ENCODE data around the gene ELAVL3. TPM values are rescaled to one million over a fixed set of nuclear protein-coding genes. Genes with fewer than 3 reads are reported as not detected.

Gene ELAVL3
- total and polyA plus RNA-seq, 2 experiments from 2014 or later = not detected

DNA sequence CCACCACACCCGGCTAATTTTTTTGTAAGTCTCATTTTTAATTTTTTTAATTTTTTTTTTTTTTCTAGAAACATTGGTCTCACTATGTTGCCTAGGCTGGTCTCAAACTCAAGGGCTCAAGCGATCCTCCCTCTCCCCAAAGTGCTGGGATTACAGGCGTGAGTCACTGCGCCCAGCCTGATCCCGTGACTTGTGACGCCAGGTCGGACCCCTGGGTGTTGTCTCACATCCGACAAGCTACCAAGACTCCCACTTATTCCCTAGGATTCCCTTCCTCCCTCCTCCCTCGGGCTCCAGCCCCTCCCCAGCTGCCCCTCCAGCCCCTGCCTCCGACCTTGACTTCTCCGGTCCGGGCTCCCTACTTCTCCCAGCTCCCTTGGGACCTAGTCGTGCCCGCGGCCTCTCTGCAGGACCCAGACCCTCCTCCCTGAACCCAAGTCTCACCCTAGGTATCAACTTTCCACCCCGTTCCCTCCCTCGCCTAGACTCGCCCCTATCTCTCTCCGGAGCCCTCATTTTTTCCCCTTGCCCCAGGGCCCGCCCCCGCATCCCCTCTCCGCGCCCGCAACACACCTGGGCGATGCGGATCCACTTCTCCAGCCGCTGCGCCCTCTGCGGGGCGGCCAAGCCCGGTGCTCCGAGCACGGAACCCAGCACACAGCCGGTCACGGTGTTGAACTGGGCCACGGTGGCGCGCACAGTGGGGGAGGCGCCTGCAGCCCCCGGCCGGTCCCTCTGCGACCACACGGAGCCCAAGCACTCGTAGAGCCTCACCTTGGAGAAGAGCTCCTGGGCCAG lies 74.8 kb downstream of the ELAVL3 start:
- TF ChIP-seq EZH2 (IDR thresholded peaks at IDR 0.05; ENCODE audit: insufficient read depth, poor library complexity, severe bottlenecking) (no peak), EZH2phosphoT487 (IDR thresholded peaks at IDR 0.05; ENCODE audit: insufficient read depth, low read depth) (no peak)
- Histone ChIP-seq H2AFZ (no peak overlapping the region), H3F3A (ENCODE audit: insufficient read depth) (no peaks in the 10 kb centered on the region), H4K20me1 (ENCODE audit: insufficient read depth) (no peaks in the 10 kb centered on the region), H3K4me3 (no peak overlapping the region), H3K4me2 (ENCODE audit: unreplicated experiment) (no peak overlapping the region), H3K36me3 (ENCODE audit: low read depth) (no peaks in the 10 kb centered on the region), H3K4me1 (ENCODE audit: insufficient read depth) (no peaks in the 10 kb centered on the region), H3K9me2 (ENCODE audit: insufficient read depth) (no peaks in the 10 kb centered on the region), H3K27me3 (replicated peaks; ENCODE audit: insufficient read depth) (no peaks in the 10 kb centered on the region), H3K9ac (no peak overlapping the region), H3K9me3 (ENCODE audit: low read depth) (no peaks in the 10 kb centered on the region), H3K79me2 (ENCODE audit: insufficient read depth) (no peaks in the 10 kb centered on the region), H3K27ac (no peak overlapping the region)
- in situ Hi-C loops (cut with MboI) = no loop called here
- 26 to 35% methylated on average over 38 to 44 of the region's 44 CpGs for WGBS, 2 experiments (ENCODE audit: low coverage in 1 of 2, low lambda C conversion rate in 2 of 2, missing lambda C conversion rate in 2 of 2)
- no peak for DNase-seq

DNA sequence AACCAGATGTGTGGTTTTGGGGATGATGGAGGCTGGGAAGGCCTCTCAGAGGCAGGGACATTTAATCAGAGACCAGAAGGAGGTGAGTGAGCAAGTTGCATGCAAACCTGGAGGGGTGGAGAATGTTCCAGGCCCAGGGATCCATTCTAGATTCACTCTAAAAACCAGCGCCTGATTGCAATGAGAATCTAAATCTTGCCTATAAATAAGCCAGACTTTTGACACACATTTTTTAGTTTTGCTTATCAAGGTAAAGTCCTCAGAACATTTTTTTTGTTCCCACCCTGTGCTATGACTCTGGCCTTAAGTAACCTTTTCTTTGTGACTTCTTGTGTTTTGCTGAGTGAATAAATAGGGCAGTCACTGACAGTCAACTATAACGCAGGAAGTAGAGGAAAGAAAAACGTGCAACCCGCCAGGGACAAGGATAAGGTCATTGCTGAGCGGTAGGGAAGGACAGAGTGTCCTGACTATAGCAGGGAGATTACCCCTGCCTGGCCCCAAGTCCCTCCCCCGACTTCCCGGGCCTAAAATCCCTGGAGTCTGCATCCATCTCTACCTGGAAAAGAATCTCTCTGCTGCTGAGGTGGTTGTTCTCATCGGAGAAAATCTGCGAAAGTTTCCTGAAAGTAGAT lies 76.1 kb downstream of the ELAVL3 start:
- in situ Hi-C loops (cut with MboI) = no loop called here
- H3K79me2 ChIP-seq (ENCODE audit: insufficient read depth) = no peaks in the 10 kb centered on the region
- H3K4me3 ChIP-seq = no peak overlapping the region
- H3K9ac ChIP-seq = no peak overlapping the region
- no peaks in the 10 kb centered on the region for H3K36me3 ChIP-seq (ENCODE audit: low read depth)
- TF ChIP-seq EZH2 (IDR thresholded peaks at IDR 0.05; ENCODE audit: insufficient read depth, poor library complexity, severe bottlenecking) (no peak), EZH2phosphoT487 (IDR thresholded peaks at IDR 0.05; ENCODE audit: insufficient read depth, low read depth) (no peak)
- H4K20me1 ChIP-seq (ENCODE audit: insufficient read depth) = no peaks in the 10 kb centered on the region
- no peak overlapping the region for H3K4me2 ChIP-seq (ENCODE audit: unreplicated experiment)
- no peaks in the 10 kb centered on the region for H3K27me3 ChIP-seq (replicated peaks; ENCODE audit: insufficient read depth)
- H3F3A ChIP-seq (ENCODE audit: insufficient read depth) = no peaks in the 10 kb centered on the region
- H3K27ac ChIP-seq = no peak overlapping the region
- H3K4me1 ChIP-seq (ENCODE audit: insufficient read depth) = no peaks in the 10 kb centered on the region
- 50 to 60% methylated on average over 9 of the region's 9 CpGs for WGBS, 2 experiments (ENCODE audit: low coverage in 1 of 2, low lambda C conversion rate in 2 of 2, missing lambda C conversion rate in 2 of 2)
- no peak overlapping the region for H2AFZ ChIP-seq
- H3K9me2 ChIP-seq (ENCODE audit: insufficient read depth) = no peaks in the 10 kb centered on the region
- no peaks in the 10 kb centered on the region for H3K9me3 ChIP-seq (ENCODE audit: low read depth)
- DNase-seq = no peak

- no peak overlapping the region for H3K4me3 ChIP-seq
- no peak overlapping the region for H3K27ac ChIP-seq
- no peak overlapping the region for H2AFZ ChIP-seq
- no peak for DNase-seq
- H3K79me2 ChIP-seq (ENCODE audit: insufficient read depth) = no peaks in the 10 kb centered on the region
- no peaks in the 10 kb centered on the region for H3K4me1 ChIP-seq (ENCODE audit: insufficient read depth)
- H3K9ac ChIP-seq = no peak overlapping the region
- no peaks in the 10 kb centered on the region for H3F3A ChIP-seq (ENCODE audit: insufficient read depth)
- H3K9me3 ChIP-seq (ENCODE audit: low read depth) = no peaks in the 10 kb centered on the region
- TF ChIP-seq EZH2 (IDR thresholded peaks at IDR 0.05; ENCODE audit: insufficient read depth, poor library complexity, severe bottlenecking) (no peak), EZH2phosphoT487 (IDR thresholded peaks at IDR 0.05; ENCODE audit: insufficient read depth, low read depth) (no peak)
- 60 to 84% methylated on average over 5 to 9 of the region's 9 CpGs for WGBS, 2 experiments (ENCODE audit: low coverage in 1 of 2, low lambda C conversion rate in 2 of 2, missing lambda C conversion rate in 2 of 2)
- no peak overlapping the region for H3K4me2 ChIP-seq (ENCODE audit: unreplicated experiment)
- in situ Hi-C loops (cut with MboI) = no loop called here
- H3K27me3 ChIP-seq (replicated peaks; ENCODE audit: insufficient read depth) = no peaks in the 10 kb centered on the region
- no peaks in the 10 kb centered on the region for H4K20me1 ChIP-seq (ENCODE audit: insufficient read depth)
- H3K36me3 ChIP-seq (ENCODE audit: low read depth) = no peaks in the 10 kb centered on the region
- no peaks in the 10 kb centered on the region for H3K9me2 ChIP-seq (ENCODE audit: insufficient read depth)
These were observed 78.9 kb downstream of the ELAVL3 start for GRCh38 chr19:11401808-11402543.

Small RNA genes within 50 kb of the gene (microRNA-seq; reads per million reads assigned to microRNA genes)
- gene MIR7974 (ENCODE audit: borderline number of aligned reads) = not detected

Small RNA genes within 50 kb of the gene (small RNA-seq; reads per million reads assigned to genes)
- gene MIR7974 (ENCODE audit: low read depth, low replicate concordance) = 0.19 reads per million
- not detected for gene RF00019 (ENCODE audit: low read depth, low replicate concordance)
- gene RN7SL833P (ENCODE audit: low read depth, low replicate concordance) = 0.74 reads per million, percentile 25 among the genes with 10 or more reads in this experiment

Other genes with a start within 250 kb of the ELAVL3 start
- 1.7 TPM in 1 of 2 replicates, not detected in the other for gene ANGPTL8, start 241.4 kb downstream of the ELAVL3 start, total RNA-seq (2014; rRNA removed; shearing (Covaris generic))
- gene ANGPTL8, start 241.4 kb downstream of the ELAVL3 start, polyA plus RNA-seq (2016; fragmentation: Nextera tagmentation; extraction: Ambion mirVana) = not detected in 2 replicates
- gene DOCK6, start 218.5 kb downstream of the ELAVL3 start, total RNA-seq (2014; rRNA removed; shearing (Covaris generic)) = 10.7 and 13.9 TPM in 2 replicates
- 11.8 and 17.7 TPM in 2 replicates for gene DOCK6, start 218.5 kb downstream of the ELAVL3 start, polyA plus RNA-seq (2016; fragmentation: Nextera tagmentation; extraction: Ambion mirVana)
- not detected in 2 replicates for gene TSPAN16, start 184.9 kb downstream of the ELAVL3 start, total RNA-seq (2014; rRNA removed; shearing (Covaris generic))
- gene TSPAN16, start 184.9 kb downstream of the ELAVL3 start, polyA plus RNA-seq (2016; fragmentation: Nextera tagmentation; extraction: Ambion mirVana) = not detected in 2 replicates
- 5.1 and 9.0 TPM in 2 replicates for gene RAB3D, start 141.4 kb downstream of the ELAVL3 start, total RNA-seq (2014; rRNA removed; shearing (Covaris generic))
- gene RAB3D, start 141.4 kb downstream of the ELAVL3 start, polyA plus RNA-seq (2016; fragmentation: Nextera tagmentation; extraction: Ambion mirVana) = 3.7 and 4.3 TPM in 2 replicates
- 66.1 and 152 TPM in 2 replicates for gene TMEM205, start 134.8 kb downstream of the ELAVL3 start, total RNA-seq (2014; rRNA removed; shearing (Covaris generic))
- 84.6 and 90.1 TPM in 2 replicates for gene TMEM205, start 134.8 kb downstream of the ELAVL3 start, polyA plus RNA-seq (2016; fragmentation: Nextera tagmentation; extraction: Ambion mirVana)
- gene CCDC159, start 134.5 kb downstream of the ELAVL3 start, total RNA-seq (2014; rRNA removed; shearing (Covaris generic)) = 8.5 and 11.6 TPM in 2 replicates
- gene CCDC159, start 134.5 kb downstream of the ELAVL3 start, polyA plus RNA-seq (2016; fragmentation: Nextera tagmentation; extraction: Ambion mirVana) = 11.4 and 16.5 TPM in 2 replicates
- 39.7 and 67.8 TPM in 2 replicates for gene PLPPR2, start 125.6 kb downstream of the ELAVL3 start, total RNA-seq (2014; rRNA removed; shearing (Covaris generic))
- 52.0 TPM in 2 replicates for gene PLPPR2, start 125.6 kb downstream of the ELAVL3 start, polyA plus RNA-seq (2016; fragmentation: Nextera tagmentation; extraction: Ambion mirVana)
- 0.32 TPM in 1 of 2 replicates, not detected in the other for gene SWSAP1, start 106.4 kb downstream of the ELAVL3 start, total RNA-seq (2014; rRNA removed; shearing (Covaris generic))
- 1.3 and 1.4 TPM in 2 replicates for gene SWSAP1, start 106.4 kb downstream of the ELAVL3 start, polyA plus RNA-seq (2016; fragmentation: Nextera tagmentation; extraction: Ambion mirVana)
- gene EPOR, start 96.7 kb downstream of the ELAVL3 start, total RNA-seq (2014; rRNA removed; shearing (Covaris generic)) = 4.4 and 7.0 TPM in 2 replicates
- gene EPOR, start 96.7 kb downstream of the ELAVL3 start, polyA plus RNA-seq (2016; fragmentation: Nextera tagmentation; extraction: Ambion mirVana) = 4.3 and 4.7 TPM in 2 replicates
- 0.54 and 5.9 TPM in 2 replicates for gene RGL3, start 61.7 kb downstream of the ELAVL3 start, total RNA-seq (2014; rRNA removed; shearing (Covaris generic))
- 0.43 and 1.4 TPM in 2 replicates for gene RGL3, start 61.7 kb downstream of the ELAVL3 start, polyA plus RNA-seq (2016; fragmentation: Nextera tagmentation; extraction: Ambion mirVana)
- 0.54 TPM in 1 of 2 replicates, not detected in the other for gene ODAD3, start 45.9 kb downstream of the ELAVL3 start, total RNA-seq (2014; rRNA removed; shearing (Covaris generic))
- 0.44 and 0.95 TPM in 2 replicates for gene ODAD3, start 45.9 kb downstream of the ELAVL3 start, polyA plus RNA-seq (2016; fragmentation: Nextera tagmentation; extraction: Ambion mirVana)
- 118 and 142 TPM in 2 replicates for gene PRKCSH, start 45.4 kb downstream of the ELAVL3 start, total RNA-seq (2014; rRNA removed; shearing (Covaris generic))
- 94.1 and 104 TPM in 2 replicates for gene PRKCSH, start 45.4 kb downstream of the ELAVL3 start, polyA plus RNA-seq (2016; fragmentation: Nextera tagmentation; extraction: Ambion mirVana)
- gene ZNF653, start 24.8 kb upstream of the ELAVL3 start, total RNA-seq (2014; rRNA removed; shearing (Covaris generic)) = 3.9 and 4.6 TPM in 2 replicates
- gene ZNF653, start 24.8 kb upstream of the ELAVL3 start, polyA plus RNA-seq (2016; fragmentation: Nextera tagmentation; extraction: Ambion mirVana) = 1.4 and 2.2 TPM in 2 replicates
- gene ECSIT, start 48.1 kb upstream of the ELAVL3 start, total RNA-seq (2014; rRNA removed; shearing (Covaris generic)) = 28.0 and 35.2 TPM in 2 replicates
- gene ECSIT, start 48.1 kb upstream of the ELAVL3 start, polyA plus RNA-seq (2016; fragmentation: Nextera tagmentation; extraction: Ambion mirVana) = 17.1 and 20.5 TPM in 2 replicates
- gene CNN1, start 57.8 kb upstream of the ELAVL3 start, total RNA-seq (2014; rRNA removed; shearing (Covaris generic)) = 44.5 and 47.4 TPM in 2 replicates
- gene CNN1, start 57.8 kb upstream of the ELAVL3 start, polyA plus RNA-seq (2016; fragmentation: Nextera tagmentation; extraction: Ambion mirVana) = 27.1 and 30.0 TPM in 2 replicates
- 32.4 and 50.6 TPM in 2 replicates for gene ELOF1, start 78.2 kb upstream of the ELAVL3 start, total RNA-seq (2014; rRNA removed; shearing (Covaris generic))
- gene ELOF1, start 78.2 kb upstream of the ELAVL3 start, polyA plus RNA-seq (2016; fragmentation: Nextera tagmentation; extraction: Ambion mirVana) = 71.8 and 72.6 TPM in 2 replicates
- gene ACP5, start 96.6 kb upstream of the ELAVL3 start, total RNA-seq (2014; rRNA removed; shearing (Covaris generic)) = 0.11 TPM in 1 of 2 replicates, not detected in the other
- gene ACP5, start 96.6 kb upstream of the ELAVL3 start, polyA plus RNA-seq (2016; fragmentation: Nextera tagmentation; extraction: Ambion mirVana) = 0.26 TPM in 1 of 2 replicates, not detected in the other
- 13.3 and 13.8 TPM in 2 replicates for gene ZNF627, start 116.4 kb upstream of the ELAVL3 start, total RNA-seq (2014; rRNA removed; shearing (Covaris generic))
- gene ZNF627, start 116.4 kb upstream of the ELAVL3 start, polyA plus RNA-seq (2016; fragmentation: Nextera tagmentation; extraction: Ambion mirVana) = 7.2 and 7.7 TPM in 2 replicates

Measured in GM23248 (cell line).